Common myeloid progenitor, CD34-positive (primary cell): ENCODE data around the gene GLB1L3.

Source experiments
- CTCF ChIA-PET: fragments of 350-600 bp; sonication (Branson Sonifier 250); formaldehyde crosslinking; loops from one replicate; lab custom pipeline; 2021; ENCODE audit warnings: antibody characterized with exemption; lab: Charles Lee
- POLR2A ChIA-PET: fragments of 350-600 bp; sonication (Branson Sonifier 250); formaldehyde crosslinking; loops from one replicate; lab custom pipeline; 2021; ENCODE audit warnings: antibody characterized with exemption; lab: Charles Lee
- DNase-seq, 3 donors: peaks; one replicate each; pipeline versions ENCODE4 v3.0.0 to v3.0.0-alpha.2; 2013
- H3K27ac ChIP-seq, 2 experiments: 1 replicate in 1 of 2; 2 replicates in 1 of 2; pipeline ENCODE4 v1.7.0; 2013; ENCODE audit warnings: inconsistent platforms in 2 of 2, low read length in 2 of 2, mild to moderate bottlenecking in 2 of 2, low read depth in 1 of 2, moderate library complexity in 1 of 2; ENCODE audit not compliant: severe bottlenecking in 2 of 2, insufficient read depth in 1 of 2, poor library complexity in 1 of 2
- H3K27me3 ChIP-seq, 5 experiments: replicated peaks in 2 of 5; 1 replicate in 3 of 5; 2 replicates in 2 of 5; pipeline versions ENCODE4 v1.6.1 to v1.7.0; 2013; ENCODE audit warnings: low read length in 4 of 5, mild to moderate bottlenecking in 2 of 5, moderate library complexity in 2 of 5, inconsistent platforms in 1 of 5; ENCODE audit not compliant: insufficient read depth in 5 of 5, control insufficient read depth in 4 of 5
- H3K36me3 ChIP-seq, 4 experiments: 1 replicate in 2 of 4; 2 replicates in 2 of 4; pipeline versions ENCODE4 v1.6.1 to v1.7.0; 2013; ENCODE audit warnings: low read length in 3 of 4, control low read depth in 1 of 4, mild to moderate bottlenecking in 1 of 4; ENCODE audit not compliant: control insufficient read depth in 4 of 4, insufficient read depth in 4 of 4
- H3K4me1 ChIP-seq, 4 experiments: 1 replicate in 3 of 4; 2 replicates in 1 of 4; pipeline versions ENCODE4 v1.6.1 to v1.7.1; 2013; ENCODE audit warnings: low read length in 3 of 4, mild to moderate bottlenecking in 3 of 4, control low read depth in 1 of 4, inconsistent platforms in 1 of 4, moderate library complexity in 1 of 4; ENCODE audit not compliant: control insufficient read depth in 4 of 4, insufficient read depth in 4 of 4; ENCODE audit errors: control extremely low read depth in 1 of 4
- H3K4me3 ChIP-seq, 7 experiments: 1 replicate in 4 of 7; 2 replicates in 3 of 7; pipeline versions ENCODE4 v1.5.1 to v1.7.0; 2013; ENCODE audit warnings: mild to moderate bottlenecking in 7 of 7, low read length in 6 of 7, moderate library complexity in 6 of 7, inconsistent platforms in 2 of 7, low read depth in 2 of 7, control low read depth in 1 of 7; ENCODE audit not compliant: insufficient read depth in 4 of 7, control insufficient read depth in 1 of 7; ENCODE audit errors: extremely low read depth in 1 of 7
- H3K9me3 ChIP-seq, 5 experiments: 1 replicate in 4 of 5; 2 replicates in 1 of 5; pipeline versions ENCODE4 v1.6.1 to v1.7.1; 2013; ENCODE audit warnings: low read length in 4 of 5, mild to moderate bottlenecking in 2 of 5, inconsistent platforms in 1 of 5, low read depth in 1 of 5, moderate library complexity in 1 of 5; ENCODE audit not compliant: control insufficient read depth in 4 of 5, insufficient read depth in 2 of 5; ENCODE audit errors: control extremely low read depth in 1 of 5
- WGBS: methylation state at CpG from one replicate; pipeline ENCODE4 v1.1.5; 2013; ENCODE audit not compliant: insufficient coverage; 5-methylcytosine and 5-hydroxymethylcytosine counted together

The GLB1L3 gene

DNA sequence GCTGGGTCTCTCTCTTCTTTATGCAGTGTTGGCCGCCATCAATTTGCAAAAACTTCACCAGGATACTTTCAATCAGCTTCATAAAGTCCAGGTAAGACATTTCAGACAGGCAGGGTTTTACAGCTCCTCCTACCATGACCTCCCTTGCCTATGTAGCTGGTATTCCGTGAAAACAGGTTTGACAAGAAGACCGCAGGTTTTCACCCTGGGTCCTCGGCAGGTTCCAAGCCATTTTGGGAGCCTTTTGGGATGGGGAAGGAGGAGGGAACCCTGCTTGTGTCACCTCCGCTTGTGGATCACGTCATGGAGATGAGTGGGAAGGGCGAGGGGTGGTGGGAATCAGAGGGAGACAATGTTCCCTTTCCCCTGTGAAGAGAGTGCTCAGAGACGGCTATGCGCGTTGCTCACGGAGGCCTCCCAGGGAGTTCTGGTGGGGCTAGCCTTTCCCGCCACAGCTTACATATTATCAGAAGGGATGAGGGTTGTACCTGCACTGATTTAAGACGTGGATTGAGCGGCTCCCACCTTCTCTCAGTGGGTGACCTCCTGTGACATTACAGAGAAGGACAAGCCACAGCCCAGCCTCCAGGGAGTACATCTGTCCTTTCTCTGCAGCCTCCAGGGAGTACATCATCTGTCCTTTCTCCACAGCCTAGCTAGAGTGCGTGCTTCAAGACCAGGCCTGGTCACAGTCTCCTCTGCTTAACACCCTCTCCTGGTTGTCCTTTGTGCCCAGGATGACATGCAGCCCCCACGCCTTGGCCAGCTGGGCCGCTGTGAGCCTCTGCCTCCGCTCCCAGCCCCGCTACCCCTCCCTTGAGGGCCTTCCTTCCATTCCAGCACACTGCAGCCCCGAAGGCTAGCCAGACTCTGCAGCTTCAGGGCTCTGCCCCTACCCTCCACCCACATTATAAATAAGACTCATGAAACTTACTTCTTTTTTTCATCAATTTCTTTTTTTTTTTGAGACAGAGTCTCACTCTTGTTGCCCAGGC lies 17.2 kb downstream of the GLB1L3 start:
- ChIA-PET POLR2A (no interaction called here), CTCF (no interaction called here)
- WGBS: 93% methylated on average over 16 of the region's 20 CpGs
- H3K4me3 ChIP-seq: no peak overlapping the region
- no peak overlapping the region for H3K27ac ChIP-seq
- H3K36me3 ChIP-seq: no peaks in the 10 kb centered on the region
- H3K9me3 ChIP-seq: no peaks in the 10 kb centered on the region
- no peaks in the 10 kb centered on the region for H3K4me1 ChIP-seq
- no peak for DNase-seq
- peaks cover 0 to 4% (median 3%) of the 10 kb centered on the region in 5 experiments for H3K27me3 ChIP-seq

DNA sequence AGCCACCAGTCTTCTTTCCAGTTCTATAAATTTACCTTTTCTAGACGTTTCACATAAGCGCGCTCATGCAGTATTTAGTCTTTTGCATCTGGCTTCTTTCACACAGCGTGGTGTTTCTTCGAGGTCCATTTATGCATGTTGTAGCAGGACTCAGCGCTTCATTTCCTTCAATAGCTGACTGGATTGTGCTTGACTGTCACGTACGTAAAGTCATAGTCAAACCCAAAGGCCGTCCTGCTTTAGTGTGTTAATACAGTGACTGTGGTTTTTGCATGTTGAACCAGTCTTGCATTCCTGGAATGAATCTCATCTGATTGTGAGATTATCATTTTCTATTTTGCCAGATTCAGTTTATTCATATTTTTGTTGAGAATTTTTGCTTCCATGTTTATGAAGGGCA lies 18.5 kb downstream of the GLB1L3 start:
- H3K27me3 ChIP-seq: peaks cover 0 to 3% (median 0%) of the 10 kb centered on the region in 5 experiments
- no peak overlapping the region for H3K4me3 ChIP-seq
- H3K9me3 ChIP-seq: no peaks in the 10 kb centered on the region
- H3K4me1 ChIP-seq: no peaks in the 10 kb centered on the region
- ChIA-PET CTCF (no interaction called here), POLR2A (no interaction called here)
- H3K36me3 ChIP-seq: no peaks in the 10 kb centered on the region
- no peak for DNase-seq
- no peak overlapping the region for H3K27ac ChIP-seq
- 90% methylated on average over 6 of the region's 9 CpGs for WGBS

DNA sequence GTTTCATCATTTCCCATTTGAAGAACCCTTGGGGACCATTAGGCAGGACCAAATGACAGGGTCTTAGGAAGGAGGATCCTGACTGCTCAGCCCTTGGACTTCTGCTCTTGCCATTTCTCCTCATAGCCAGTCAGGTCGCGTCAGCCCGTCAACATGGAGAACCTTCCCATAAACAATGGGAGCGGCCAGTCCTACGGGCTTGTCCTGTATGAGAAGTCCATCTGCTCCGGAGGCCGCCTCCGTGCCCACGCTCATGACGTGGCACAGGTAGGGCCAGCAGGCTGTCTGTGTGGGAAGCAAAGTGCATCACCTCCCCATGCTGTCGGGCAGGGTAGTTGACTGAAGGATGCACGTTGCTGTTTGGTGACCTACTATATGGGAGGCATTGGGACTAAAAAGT lies 36.0 kb downstream of the GLB1L3 start:
- peaks cover 0 to 10% (median 0%) of the 10 kb centered on the region in 5 experiments for H3K27me3 ChIP-seq
- H3K4me1 ChIP-seq: no peaks in the 10 kb centered on the region
- WGBS: 88% methylated on average over 12 of the region's 12 CpGs
- POLR2A ChIA-PET: no interaction called here
- no peaks in the 10 kb centered on the region for H3K36me3 ChIP-seq
- peaks cover 0 to 8% (median 3%) of the 10 kb centered on the region in 5 experiments for H3K9me3 ChIP-seq
- H3K27ac ChIP-seq: no peak overlapping the region
- H3K4me3 ChIP-seq: no peak overlapping the region
- no peak for DNase-seq
- CTCF ChIA-PET: no interaction called here

DNA sequence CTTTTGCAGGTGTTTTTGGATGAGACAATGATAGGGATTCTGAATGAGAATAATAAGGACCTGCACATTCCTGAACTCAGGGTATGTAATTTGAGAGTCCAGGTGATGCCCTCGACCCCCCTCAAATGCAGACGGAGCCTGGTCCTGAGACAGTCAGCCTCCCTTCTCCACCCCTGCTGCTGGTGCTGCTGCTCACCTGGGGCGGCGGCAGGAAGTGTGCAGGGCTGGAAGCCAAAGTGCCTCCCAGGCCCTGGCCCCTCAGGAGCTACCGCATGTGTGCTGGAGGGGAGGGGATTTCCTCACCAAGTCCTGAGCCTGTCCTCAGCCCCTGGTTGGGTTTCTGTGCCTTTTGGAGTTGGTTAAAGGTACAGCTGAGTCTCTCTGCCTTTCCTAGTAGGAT lies 36.6 kb downstream of the GLB1L3 start:
- no peak overlapping the region for H3K27ac ChIP-seq
- H3K9me3 ChIP-seq: peaks cover 0 to 8% (median 3%) of the 10 kb centered on the region in 5 experiments
- H3K4me3 ChIP-seq: no peak overlapping the region
- WGBS: 90% methylated on average over 3 of the region's 5 CpGs
- H3K27me3 ChIP-seq: peaks cover 0 to 10% (median 0%) of the 10 kb centered on the region in 5 experiments
- no peak for DNase-seq
- H3K4me1 ChIP-seq: no peaks in the 10 kb centered on the region
- POLR2A ChIA-PET: no interaction called here
- CTCF ChIA-PET: no interaction called here
- H3K36me3 ChIP-seq: no peaks in the 10 kb centered on the region

DNA sequence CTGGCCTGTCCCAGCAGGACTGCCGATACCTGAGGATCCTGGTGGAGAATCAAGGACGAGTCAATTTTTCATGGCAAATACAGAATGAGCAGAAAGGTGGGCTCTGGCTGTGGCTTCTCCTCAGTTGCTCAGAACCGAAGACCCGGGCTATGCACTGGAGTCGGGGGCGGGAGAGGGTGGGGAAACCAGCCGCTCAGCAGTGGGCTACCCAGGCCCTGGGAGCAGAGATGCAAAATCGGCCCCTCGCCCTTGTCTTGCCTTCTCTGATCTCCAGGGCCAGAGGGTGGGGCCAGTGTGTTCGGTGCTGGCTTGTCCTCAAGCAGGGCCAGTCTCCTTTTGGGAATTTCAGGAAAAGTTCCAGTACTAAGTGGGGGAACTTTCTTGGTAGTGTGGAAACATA lies 37.2 kb downstream of the GLB1L3 start:
- ChIA-PET CTCF (no interaction called here), POLR2A (no interaction called here)
- Histone ChIP-seq H3K9me3 (peaks cover 0 to 10% (median 4%) of the 10 kb centered on the region in 5 experiments), H3K36me3 (no peaks in the 10 kb centered on the region), H3K27me3 (peaks cover 0 to 10% (median 0%) of the 10 kb centered on the region in 5 experiments), H3K4me3 (no peak overlapping the region), H3K27ac (no peak overlapping the region), H3K4me1 (no peaks in the 10 kb centered on the region)
- DNase-seq: no peak
- WGBS: 96% methylated on average over 5 of the region's 10 CpGs

DNA sequence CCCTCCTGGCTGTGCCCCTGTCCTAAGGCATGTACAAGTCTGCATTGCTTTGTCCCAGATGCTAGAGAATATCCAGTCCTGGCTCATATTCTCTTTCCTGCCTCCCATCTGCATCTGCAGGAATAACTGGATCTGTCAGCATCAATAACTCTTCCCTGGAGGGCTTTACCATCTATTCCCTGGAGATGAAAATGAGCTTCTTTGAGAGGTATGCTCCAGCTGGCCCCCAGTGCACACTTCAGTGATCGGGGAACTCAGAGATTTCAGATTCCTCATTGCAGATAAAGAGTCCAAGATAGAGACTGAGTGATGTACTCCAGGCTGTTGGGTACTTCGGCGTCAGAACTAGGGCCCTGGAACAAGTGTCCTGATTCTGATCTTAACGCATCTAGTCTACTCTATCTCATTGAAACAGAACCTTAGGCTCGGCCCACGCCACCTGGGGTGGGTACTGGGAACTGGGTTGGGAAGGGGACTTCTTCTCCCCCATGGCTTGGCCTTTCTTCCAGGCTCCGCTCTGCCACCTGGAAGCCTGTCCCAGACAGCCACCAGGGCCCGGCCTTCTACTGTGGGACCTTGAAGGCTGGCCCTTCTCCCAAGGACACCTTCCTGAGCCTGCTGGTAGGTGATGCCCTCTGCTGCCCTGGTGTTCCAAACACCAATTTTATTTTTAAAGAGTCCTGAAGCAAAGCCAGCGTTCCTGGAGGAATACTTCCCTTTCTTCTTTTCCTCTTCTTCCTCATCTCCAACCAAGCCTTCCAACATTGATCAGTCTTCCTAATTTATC lies 37.8 kb downstream of the GLB1L3 start:
- Histone ChIP-seq H3K27ac (no peak overlapping the region), H3K4me1 (no peaks in the 10 kb centered on the region), H3K9me3 (peaks cover 0 to 11% (median 6%) of the 10 kb centered on the region in 5 experiments), H3K4me3 (no peak overlapping the region), H3K36me3 (no peaks in the 10 kb centered on the region), H3K27me3 (peaks cover 0 to 10% (median 0%) of the 10 kb centered on the region in 5 experiments)
- 90% methylated on average over 9 of the region's 9 CpGs for WGBS
- CTCF ChIA-PET: no interaction called here
- POLR2A ChIA-PET: no interaction called here
- DNase-seq: no peak
